ENCODE results near the gene POLG. TPM values are rescaled to one million over a fixed set of nuclear protein-coding genes. Genes with fewer than 3 reads are reported as not detected.

POLG gene
- polyA plus RNA-seq, 1 donor (not counting 4 experiments of a cell fraction or from before 2014, with no cell fraction given): 29.6 TPM

- Histone ChIP-seq H4K20me1 (ENCODE audit: control insufficient read depth, extremely low read depth, insufficient read depth, low read length) (peaks cover 31% of the 10 kb centered on the region), H3K79me2 (ENCODE audit: control insufficient read depth, insufficient read depth, low read length) (peaks cover 74% of the 10 kb centered on the region), H2AFZ (ENCODE audit: control insufficient read depth, low read length) (no peak overlapping the region), H3K36me3 (ENCODE audit: control insufficient read depth in 2 of 2, extremely low read depth in 1 of 2, insufficient read depth in 2 of 2, low read length in 2 of 2) (peaks cover 51 to 63% of the 10 kb centered on the region in 2 experiments), H3K4me3 (ENCODE audit: control insufficient read depth in 2 of 3, extremely low read depth in 1 of 3, insufficient read depth in 2 of 3, low read depth in 1 of 3, low read length in 3 of 3) (peak overlapping the region in 1 of 3 experiments; percentile 34), H3K4me2 (ENCODE audit: control insufficient read depth, extremely low read depth, insufficient read depth, low read depth, low read length) (peak overlapping the region; percentile 29), H3K9me3 (ENCODE audit: control insufficient read depth, low read depth, low read length) (no peaks in the 10 kb centered on the region), H3K4me1 (ENCODE audit: control insufficient read depth, extremely low read depth, insufficient read depth, low read length) (peaks cover 30% of the 10 kb centered on the region), H3K9me1 (ENCODE audit: control insufficient read depth, extremely low read depth, insufficient read depth, low read length) (peaks cover 2% of the 10 kb centered on the region), H3K27ac (ENCODE audit: control insufficient read depth, insufficient read depth, low read length) (no peak overlapping the region), H3K27me3 (ENCODE audit: control insufficient read depth, extremely low read depth, insufficient read depth, low read length) (no peaks in the 10 kb centered on the region), H3K9ac (ENCODE audit: control insufficient read depth, extremely low read depth, insufficient read depth, low read length) (peak overlapping the region; percentile 23)
- no peak for TF ChIP-seq EZH2 (IDR thresholded peaks at IDR 0.05; ENCODE audit: low read length)
- TF ChIP-seq CTCF (optimal IDR thresholded peaks at IDR 0.05 in 1 of 3, IDR thresholded peaks at IDR 0.05 in 1 of 3, conservative IDR thresholded peaks at IDR 0.05 in 1 of 3; ENCODE audit: extremely low read depth in 1 of 3, insufficient read depth in 2 of 3, low read length in 3 of 3): no peak
- dilution Hi-C loops (cut with MboI; ENCODE audit: extremely low pct_ligation_motif_present, low sequenced_read_pairs): no loop called here
- FAIRE-seq: no peak
- no peak for DNase-seq (ENCODE audit: low read depth, low spot score)
Measured at GRCh38 chr15:89330881-89331595, 3.6 kb downstream of the POLG start.

- Histone ChIP-seq H4K20me1 (ENCODE audit: control insufficient read depth, extremely low read depth, insufficient read depth, low read length) (peaks cover 31% of the 10 kb centered on the region), H3K9ac (ENCODE audit: control insufficient read depth, extremely low read depth, insufficient read depth, low read length) (no peak overlapping the region), H3K36me3 (ENCODE audit: control insufficient read depth in 2 of 2, extremely low read depth in 1 of 2, insufficient read depth in 2 of 2, low read length in 2 of 2) (peaks cover 57 to 68% of the 10 kb centered on the region in 2 experiments), H3K4me2 (ENCODE audit: control insufficient read depth, extremely low read depth, insufficient read depth, low read depth, low read length) (peak overlapping the region; percentile 28), H3K9me3 (ENCODE audit: control insufficient read depth, low read depth, low read length) (no peaks in the 10 kb centered on the region), H3K9me1 (ENCODE audit: control insufficient read depth, extremely low read depth, insufficient read depth, low read length) (peaks cover 2% of the 10 kb centered on the region), H3K27ac (ENCODE audit: control insufficient read depth, insufficient read depth, low read length) (no peak overlapping the region), H3K4me1 (ENCODE audit: control insufficient read depth, extremely low read depth, insufficient read depth, low read length) (peaks cover 25% of the 10 kb centered on the region), H2AFZ (ENCODE audit: control insufficient read depth, low read length) (no peak overlapping the region), H3K27me3 (ENCODE audit: control insufficient read depth, extremely low read depth, insufficient read depth, low read length) (no peaks in the 10 kb centered on the region), H3K4me3 (ENCODE audit: control insufficient read depth in 2 of 3, extremely low read depth in 1 of 3, insufficient read depth in 2 of 3, low read depth in 1 of 3, low read length in 3 of 3) (no peak overlapping the region), H3K79me2 (ENCODE audit: control insufficient read depth, insufficient read depth, low read length) (peaks cover 77% of the 10 kb centered on the region)
- no peak for DNase-seq (ENCODE audit: low read depth, low spot score)
- TF ChIP-seq CTCF (optimal IDR thresholded peaks at IDR 0.05 in 1 of 3, IDR thresholded peaks at IDR 0.05 in 1 of 3, conservative IDR thresholded peaks at IDR 0.05 in 1 of 3; ENCODE audit: extremely low read depth in 1 of 3, insufficient read depth in 2 of 3, low read length in 3 of 3) (no peak), EZH2 (IDR thresholded peaks at IDR 0.05; ENCODE audit: low read length) (no peak)
- dilution Hi-C loops (cut with MboI; ENCODE audit: extremely low pct_ligation_motif_present, low sequenced_read_pairs): no loop called here
- FAIRE-seq: no peak
Measured at GRCh38 chr15:89330119-89330518, 4.5 kb downstream of the POLG start.
